Fibroblast of peridontal ligament (primary cell): ENCODE results near the gene KIF13A.
A peak's percentile ranks its signal among the peaks of the same experiment; 100 is the strongest.

Experiments
- DNase-seq: peaks from one replicate; pipeline ENCODE4 v3.0.0-alpha.2; 2010; ENCODE audit errors: extremely low read depth

KIF13A gene

DNA sequence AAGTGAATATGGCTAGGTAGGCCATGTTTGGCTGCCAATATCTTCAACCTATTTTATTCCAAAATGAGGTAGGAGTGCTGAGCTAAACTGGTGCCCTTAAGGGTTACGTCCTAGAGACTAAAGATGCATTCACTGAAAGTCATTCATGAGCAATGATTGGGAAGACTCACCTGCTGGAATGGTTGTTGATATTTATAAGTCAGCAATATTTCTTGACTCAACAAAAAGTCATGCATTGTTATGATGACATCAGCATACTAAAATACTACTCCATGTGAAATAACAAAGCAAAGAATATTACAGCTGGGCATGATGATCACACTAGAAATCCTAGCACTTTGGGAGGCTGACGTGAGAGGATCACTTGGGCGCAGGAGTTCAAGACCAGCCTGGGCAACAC, 263.1 kb downstream of the KIF13A start:
- DNase-seq, result no peak

- DNase-seq, result no peak
Observed at GRCh38 chr6:17721671-17722070, 265.8 kb downstream of the KIF13A start.

DNA sequence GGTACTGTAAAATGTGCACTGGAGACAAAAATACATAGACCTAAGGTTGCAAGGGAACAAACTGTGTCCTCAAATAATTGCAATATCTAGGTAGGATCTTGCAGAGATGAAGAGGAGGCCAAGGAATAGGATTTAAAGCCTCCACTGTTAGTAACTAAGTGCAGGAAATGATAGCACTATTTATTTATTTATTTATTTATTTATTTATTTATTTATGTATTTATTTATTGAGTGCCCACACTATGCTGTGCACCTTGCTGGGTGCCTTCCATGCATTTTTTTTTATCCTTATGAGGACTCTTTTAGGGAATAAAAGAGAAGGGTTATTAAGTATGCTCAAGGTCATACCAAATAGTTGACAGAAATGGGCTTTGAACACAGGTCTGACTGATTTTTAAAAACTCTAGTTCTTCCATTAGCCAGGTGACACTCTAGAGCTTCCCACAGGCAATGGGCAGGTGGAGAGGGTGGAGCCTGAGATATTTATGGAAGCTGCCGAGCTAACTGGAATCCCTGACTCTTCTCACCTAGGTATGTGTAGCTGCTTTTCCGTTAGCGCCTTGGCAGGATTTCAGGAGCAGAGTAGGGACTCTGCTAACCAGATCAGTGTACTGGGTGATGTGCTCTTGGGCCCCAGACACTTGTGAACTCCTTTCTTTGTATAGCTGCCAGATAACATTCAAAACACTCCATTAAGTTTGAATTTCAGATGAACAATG, 268.0 kb downstream of the KIF13A start:
- DNase-seq, result no peak

- DNase-seq, result peak; percentile 15
Observed at GRCh38 chr6:17716221-17716620, 271.2 kb downstream of the KIF13A start.

GRCh38 chr6:17714879-17715851, 272.3 kb downstream of the KIF13A start:
- DNase-seq, result peak; percentile 90

DNA sequence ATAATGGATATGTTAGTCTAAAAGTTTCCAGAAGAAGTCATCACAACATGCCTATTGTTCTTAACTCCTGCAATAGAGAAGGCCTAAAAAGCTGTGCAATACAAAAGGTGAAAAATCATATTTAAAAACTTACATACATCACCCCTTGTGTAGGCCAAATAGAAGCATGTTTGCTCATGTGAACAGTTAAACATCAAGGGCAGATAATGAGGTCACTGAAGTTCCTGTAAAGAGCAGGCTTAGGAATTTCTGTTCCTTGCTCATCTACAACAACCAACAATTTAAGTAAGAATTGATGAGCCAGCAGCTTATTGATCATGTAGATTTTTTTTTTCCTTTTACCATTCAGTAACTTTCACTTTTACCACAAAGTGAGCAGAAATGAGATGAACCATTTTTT, 273.3 kb downstream of the KIF13A start:
- peak; percentile 27 for DNase-seq

DNA sequence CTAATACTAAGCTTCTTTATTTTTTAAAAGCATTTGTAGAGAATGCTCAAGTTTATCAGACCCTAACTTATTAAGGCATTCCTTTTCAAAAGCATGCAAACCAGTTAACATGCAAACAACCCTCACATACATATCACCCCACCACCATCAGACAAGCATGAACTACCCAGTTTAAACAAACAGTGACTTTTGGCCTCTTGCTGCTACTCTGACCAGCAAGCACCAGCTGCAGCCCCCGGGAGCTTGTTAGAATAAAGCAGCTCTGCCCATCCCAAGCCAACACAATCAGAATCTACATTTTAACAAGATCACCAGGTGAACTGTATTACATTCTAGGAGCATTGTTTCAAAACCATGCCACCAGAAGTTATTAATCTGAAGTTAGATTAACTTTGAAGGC, 274.9 kb downstream of the KIF13A start:
- DNase-seq, result no peak

DNA sequence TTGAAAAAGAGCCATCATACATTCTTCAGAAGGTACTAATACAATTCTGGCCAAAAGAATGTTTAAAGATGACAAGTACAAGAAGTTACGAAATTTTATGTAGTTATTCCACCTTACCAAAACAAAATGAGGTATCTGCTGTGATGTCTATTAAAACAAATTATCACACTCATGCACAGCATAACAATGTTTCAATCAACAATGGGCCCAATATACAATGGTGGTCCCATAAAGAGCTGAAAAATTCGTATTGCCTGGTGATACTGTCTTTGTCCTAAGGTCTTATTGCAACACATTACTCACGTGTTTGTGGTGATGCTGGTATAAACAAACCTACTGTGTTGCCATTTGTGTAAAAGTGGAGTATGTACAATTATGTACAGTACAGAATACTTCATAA, 277.1 kb downstream of the KIF13A start:
- DNase-seq, result peak; percentile 73

- peak; percentile 17 for DNase-seq
Observed at GRCh38 chr6:17709476-17709875, 278.0 kb downstream of the KIF13A start.
